CD4-positive, alpha-beta T cell (primary cell): ENCODE measurements around the gene PAGR1. TPM values are rescaled to one million over a fixed set of nuclear protein-coding genes. Genes with fewer than 3 reads are reported as not detected.

Source experiments
- ATAC-seq: fragments of 200-7000 bp; cut with Tn5 transposase; one replicate; pipeline ENCODE4 v1.10.0; 2022; ENCODE audit warnings: mild to moderate bottlenecking; ENCODE audit not compliant: poor library complexity
- CTCF ChIA-PET: fragments of 350-600 bp; sonication (Branson Sonifier 250); formaldehyde crosslinking; loops from one replicate; lab custom pipeline; 2021; ENCODE audit warnings: antibody characterized with exemption, inconsistent platforms; lab: Charles Lee
- POLR2A ChIA-PET: fragments of 350-600 bp; sonication (Branson Sonifier 250); formaldehyde crosslinking; loops from one replicate; lab custom pipeline; 2021; ENCODE audit warnings: antibody characterized with exemption, inconsistent platforms; lab: Charles Lee
- DNase-seq, 14 experiments: peaks; one replicate each; pipeline ENCODE4 v3.0.0-alpha.2; 2013 to 2020; ENCODE audit warnings: mixed read lengths in 2 of 14
- H3K27ac ChIP-seq, 2 donors: one replicate each; pipeline versions ENCODE4 v1.5.1 to v1.7.0; 2013; ENCODE audit warnings: low read length in 2 of 2, low read depth in 1 of 2, mild to moderate bottlenecking in 1 of 2
- H3K27me3 ChIP-seq, 2 experiments: 1 replicate in 1 of 2; 2 replicates in 1 of 2; pipeline versions ENCODE4 v1.6.1 to v1.7.0; 2013; ENCODE audit warnings: low read length in 2 of 2, control low read depth in 1 of 2, mild to moderate bottlenecking in 1 of 2, moderate library complexity in 1 of 2; ENCODE audit not compliant: insufficient read depth in 2 of 2, control insufficient read depth in 1 of 2
- H3K36me3 ChIP-seq: one replicate; pipeline ENCODE4 v1.6.1; 2013; ENCODE audit warnings: low read length, control low read depth; ENCODE audit not compliant: insufficient read depth
- H3K4me1 ChIP-seq: one replicate; pipeline ENCODE4 v1.6.1; 2013; ENCODE audit warnings: low read length, control low read depth; ENCODE audit not compliant: insufficient read depth
- H3K4me3 ChIP-seq: one replicate; pipeline ENCODE4 v1.5.1; 2013; ENCODE audit warnings: mild to moderate bottlenecking, low read length, moderate library complexity
- H3K9me3 ChIP-seq, 2 experiments: 1 replicate in 1 of 2; 2 replicates in 1 of 2; pipeline versions ENCODE4 v1.6.1 to v1.7.0; 2013; ENCODE audit warnings: low read length in 2 of 2, mild to moderate bottlenecking in 2 of 2, control low read depth in 1 of 2, moderate library complexity in 1 of 2; ENCODE audit not compliant: control insufficient read depth in 1 of 2, insufficient read depth in 1 of 2
- H3K27ac Mint-ChIP-seq: one replicate; pipeline ENCODE4 v1.8.0; 2020; ENCODE audit warnings: mixed read lengths
- H3K27me3 Mint-ChIP-seq: one replicate; pipeline ENCODE4 v1.8.0; 2021; ENCODE audit warnings: mixed read lengths
- H3K36me3 Mint-ChIP-seq: one replicate; pipeline ENCODE4 v1.8.0; 2021; ENCODE audit warnings: low read depth, mixed read lengths
- H3K4me1 Mint-ChIP-seq: one replicate; pipeline ENCODE4 v1.8.0; 2021; ENCODE audit warnings: low read depth, mixed read lengths
- H3K4me3 Mint-ChIP-seq: one replicate; pipeline ENCODE4 v1.8.0; 2020; ENCODE audit warnings: mild to moderate bottlenecking, mixed read lengths
- H3K9me3 Mint-ChIP-seq: one replicate; pipeline ENCODE4 v1.8.0; 2020; ENCODE audit warnings: mixed read lengths
- intact Hi-C, 2 experiments: fragments of 100-400 bp; cut with DNase I in 1 of 2; cut with micrococcal nuclease in 1 of 2; formaldehyde crosslinking; loops; one replicate each; pipeline versions ENCODE4 v1.15.1 to v1.9.0; 2023 to 2025; cut with DNase I, micrococcal nuclease
- total RNA-seq, 174 experiments: library from RNA in 2 of 174; stranded (reverse) in 2 of 174; gene quantifications; one replicate each; pipeline ENCODE4 v1.2.3 and lab custom pipeline; 2021 to 2026
- TF ChIP-seq, protein P1 (sequence below): fragments of 200-600 bp; IDR thresholded peaks from one replicate; pipeline ENCODE4 v1.8.0; 2022; ENCODE audit warnings: antibody characterized with exemption, mild to moderate bottlenecking

PAGR1 gene
- total RNA-seq, 2 experiments from 2014 or later = 20.3 TPM

DNA sequence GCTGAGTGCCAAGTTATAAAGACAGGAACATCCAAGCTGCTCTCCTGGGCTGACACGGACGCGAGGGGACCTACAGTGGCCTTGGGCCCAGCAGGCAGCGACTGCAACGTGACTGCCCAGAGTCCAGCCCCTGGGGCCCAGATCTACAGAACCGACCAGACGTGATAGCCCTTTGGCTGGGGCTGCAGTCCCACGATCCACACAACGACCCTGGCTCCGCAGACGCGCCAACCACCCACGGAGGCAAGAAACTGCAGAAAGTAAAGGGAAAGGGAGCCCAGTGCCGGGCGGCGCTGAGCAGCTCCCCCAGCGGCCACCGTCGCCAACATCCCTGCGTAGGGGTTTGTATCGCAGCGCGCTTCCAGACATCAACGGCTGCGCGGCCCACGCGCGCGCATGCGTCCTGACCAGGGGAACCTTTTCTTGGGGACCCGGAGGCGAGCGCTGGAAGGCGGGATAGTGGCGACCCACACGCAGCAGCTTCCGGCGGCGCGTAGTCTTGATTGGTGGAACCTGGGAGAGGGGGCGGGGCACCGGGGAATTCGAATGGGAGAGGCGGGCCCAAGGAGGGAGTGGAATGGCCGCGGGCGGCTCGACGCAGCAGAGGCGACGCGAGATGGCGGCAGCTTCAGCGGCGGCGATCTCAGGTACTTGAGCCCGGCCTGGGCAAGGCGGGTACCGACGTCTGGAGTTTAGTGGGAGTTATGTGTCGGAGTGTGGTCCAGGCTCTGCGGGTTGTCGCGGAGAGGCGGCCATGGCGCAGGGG is 25.6 kb upstream of the PAGR1 start, which contains the start of gene KIF22:
Gene KIF22 (plus strand): TSS at position 569 of the 766 bp plus-strand sequence. CDS start 9 bp downstream, at position 578.
- Mint-ChIP-seq H3K27me3 (no peaks in the 10 kb centered on the region), H3K4me1 (peaks cover 51% of the 10 kb centered on the region), H3K9me3 (no peaks in the 10 kb centered on the region), H3K36me3 (peaks cover 24% of the 10 kb centered on the region), H3K4me3 (peak within 1 kb of the TSS; percentile 96), H3K27ac (peak within 1 kb of the TSS; percentile 97)
- intact Hi-C loops = loop anchor here (1.0 to 2.0 kb wide), 6 partner anchors 15 to 90 kb away; partner anchors contain the start of gene PAGR1 (in 1 of the 2)
- H3K4me1 ChIP-seq = peaks cover 43% of the 10 kb centered on the region
- TF ChIP-seq, protein P1, sequence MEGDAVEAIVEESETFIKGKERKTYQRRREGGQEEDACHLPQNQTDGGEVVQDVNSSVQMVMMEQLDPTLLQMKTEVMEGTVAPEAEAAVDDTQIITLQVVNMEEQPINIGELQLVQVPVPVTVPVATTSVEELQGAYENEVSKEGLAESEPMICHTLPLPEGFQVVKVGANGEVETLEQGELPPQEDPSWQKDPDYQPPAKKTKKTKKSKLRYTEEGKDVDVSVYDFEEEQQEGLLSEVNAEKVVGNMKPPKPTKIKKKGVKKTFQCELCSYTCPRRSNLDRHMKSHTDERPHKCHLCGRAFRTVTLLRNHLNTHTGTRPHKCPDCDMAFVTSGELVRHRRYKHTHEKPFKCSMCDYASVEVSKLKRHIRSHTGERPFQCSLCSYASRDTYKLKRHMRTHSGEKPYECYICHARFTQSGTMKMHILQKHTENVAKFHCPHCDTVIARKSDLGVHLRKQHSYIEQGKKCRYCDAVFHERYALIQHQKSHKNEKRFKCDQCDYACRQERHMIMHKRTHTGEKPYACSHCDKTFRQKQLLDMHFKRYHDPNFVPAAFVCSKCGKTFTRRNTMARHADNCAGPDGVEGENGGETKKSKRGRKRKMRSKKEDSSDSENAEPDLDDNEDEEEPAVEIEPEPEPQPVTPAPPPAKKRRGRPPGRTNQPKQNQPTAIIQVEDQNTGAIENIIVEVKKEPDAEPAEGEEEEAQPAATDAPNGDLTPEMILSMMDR = peak; percentile 80
- H3K36me3 ChIP-seq = peaks cover 5% of the 10 kb centered on the region
- peak within 1 kb of the TSS; percentile 93 for H3K4me3 ChIP-seq
- H3K27me3 ChIP-seq = no peaks in the 10 kb centered on the region
- ATAC-seq = peak; percentile 90
- POLR2A ChIA-PET = interaction anchor here (0.5 to 8.9 kb wide), 32 partner anchors 13 to 796 kb away, joined by 3 to 217 read pairs (median 6); partner anchors contain the start of genes ASPHD1, C16orf54, CDIPT and CORO1A
- DNase-seq = peak; percentile 99 to 100 (median 100)
- H3K27ac ChIP-seq = peak within 1 kb of the TSS; percentile 82 to 83
- CTCF ChIA-PET = interaction anchor here (0.6 to 3.5 kb wide), 41 partner anchors 9 to 642 kb away, joined by 3 to 60 read pairs (median 4); partner anchors contain the start of genes ALDOA, C16orf54, PAGR1 and QPRT
- H3K9me3 ChIP-seq = no peaks in the 10 kb centered on the region

DNA sequence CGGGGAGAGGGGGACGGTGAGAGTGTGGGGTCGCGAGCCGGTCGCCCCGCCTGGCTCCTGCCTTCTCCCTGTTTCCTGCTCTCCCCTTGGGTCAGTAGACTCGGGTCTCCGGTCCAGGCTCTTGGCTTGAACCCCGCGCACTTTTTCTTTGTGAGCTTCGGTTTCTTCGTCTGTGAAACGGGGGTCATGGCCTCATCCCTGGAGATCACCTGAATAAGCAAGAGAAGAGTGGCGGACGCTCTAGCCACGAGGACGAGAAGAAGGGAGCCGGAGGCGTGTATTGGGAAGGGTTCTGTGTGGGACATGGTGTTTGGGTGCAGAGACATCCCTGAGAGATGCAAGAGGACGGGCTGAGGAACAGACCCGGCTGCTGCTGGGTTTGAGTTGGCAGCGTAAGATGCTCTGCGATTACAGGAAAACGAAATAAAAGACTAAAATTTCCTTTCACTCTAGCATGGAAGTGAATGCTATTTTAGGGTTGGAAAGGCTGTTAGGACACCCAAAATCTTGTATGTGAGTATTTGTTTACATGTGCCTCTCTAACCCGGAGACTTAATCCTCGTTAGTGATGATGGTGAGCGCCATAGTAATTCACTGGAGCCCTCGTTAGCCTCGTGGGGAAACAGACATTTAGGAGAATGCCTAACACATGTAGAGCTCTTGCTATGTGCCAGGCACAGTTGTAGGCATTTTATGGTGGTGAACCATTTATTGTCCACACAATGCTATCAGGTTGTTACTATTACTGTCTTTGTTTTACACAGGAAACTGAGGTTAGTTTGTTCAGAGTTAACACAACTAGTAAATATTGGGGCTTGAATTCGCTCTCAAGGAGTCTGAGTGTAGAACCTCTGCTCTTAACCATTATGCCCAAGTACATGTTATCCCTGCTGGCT is 24.8 kb upstream of the PAGR1 start:
- H3K4me1 Mint-ChIP-seq = peaks cover 46% of the 10 kb centered on the region
- Histone ChIP-seq H3K36me3 (peaks cover 5% of the 10 kb centered on the region), H3K4me1 (peaks cover 39% of the 10 kb centered on the region), H3K27me3 (no peaks in the 10 kb centered on the region), H3K4me3 (peak overlapping the region; percentile 93), H3K9me3 (no peaks in the 10 kb centered on the region), H3K27ac (peak overlapping the region; percentile 50 to 77)
- ATAC-seq = no peak
- H3K9me3 Mint-ChIP-seq = no peaks in the 10 kb centered on the region
- H3K36me3 Mint-ChIP-seq = peaks cover 27% of the 10 kb centered on the region
- peak overlapping the region; percentile 97 for H3K27ac Mint-ChIP-seq
- TF ChIP-seq, protein P1 = no peak
- no peaks in the 10 kb centered on the region for H3K27me3 Mint-ChIP-seq
- DNase-seq = peak in 3 of 14 experiments; percentile 24 to 53 (median 32)
- ChIA-PET POLR2A (interaction anchor here (0.6 to 8.9 kb wide), 31 partner anchors 13 to 392 kb away, joined by 3 to 217 read pairs (median 7); partner anchors contain the start of genes ASPHD1, C16orf54, CDIPT and CORO1A), CTCF (interaction anchor here (0.6 to 3.5 kb wide), 37 partner anchors 10 to 641 kb away, joined by 3 to 60 read pairs (median 5); partner anchors contain the start of genes ALDOA, C16orf54, PAGR1 and QPRT)
- H3K4me3 Mint-ChIP-seq = peak overlapping the region; percentile 96
- intact Hi-C loops = loop anchor here (1.0 to 2.0 kb wide), 7 partner anchors 12 to 91 kb away; partner anchors contain the start of gene PAGR1 (in 1 of the 2)
